RWPE2 (cell line): ENCODE results near the gene HMCN2.

Experiments used
- ATAC-seq: fragments of 200-7000 bp; cut with Tn5 transposase; 3 replicates; pipeline ENCODE4 v1.9.1; 2021; ENCODE audit warnings: low read depth
- DNase-seq: peaks from one replicate; pipeline ENCODE4 v3.0.0-alpha.2; 2020; ENCODE audit warnings: low spot score
- H3K27ac ChIP-seq: fragments of 450-650 bp; 2 replicates; pipeline ENCODE4 v1.5.1; 2017; ENCODE audit warnings: mild to moderate bottlenecking; ENCODE audit not compliant: poor library complexity, severe bottlenecking
- H3K27me3 ChIP-seq: fragments of 250-450 bp; sonication (Bioruptor Pico); 2 replicates; pipeline ENCODE4 v1.5.1; 2021; ENCODE audit warnings: mild to moderate bottlenecking, moderate library complexity; ENCODE audit not compliant: insufficient read depth, poor library complexity, severe bottlenecking
- H3K36me3 ChIP-seq: fragments of 250-450 bp; sonication (Bioruptor Pico); 2 replicates; pipeline ENCODE4 v1.5.1; 2020; ENCODE audit warnings: low read depth, mild to moderate bottlenecking, moderate library complexity
- H3K4me1 ChIP-seq: fragments of 250-450 bp; sonication (Bioruptor Pico); 2 replicates; pipeline ENCODE4 v1.5.1; 2021; ENCODE audit warnings: mild to moderate bottlenecking, moderate library complexity; ENCODE audit not compliant: insufficient read depth, poor library complexity, severe bottlenecking
- H3K4me3 ChIP-seq: fragments of 250-450 bp; sonication (Bioruptor Pico); 2 replicates; pipeline ENCODE4 v1.5.1; 2021; ENCODE audit warnings: mild to moderate bottlenecking, moderate library complexity; ENCODE audit not compliant: severe bottlenecking
- H3K9me3 ChIP-seq: fragments of 250-450 bp; sonication (Bioruptor Pico); 2 replicates; pipeline ENCODE4 v1.5.1; 2021; ENCODE audit warnings: mild to moderate bottlenecking, moderate library complexity; ENCODE audit not compliant: severe bottlenecking
- CTCF ChIP-seq: fragments of 450-650 bp; IDR thresholded peaks from one replicate; pipeline ENCODE4 v1.5.1; 2017; ENCODE audit warnings: mild to moderate bottlenecking, moderate library complexity; ENCODE audit not compliant: poor library complexity, severe bottlenecking

HMCN2 gene

GRCh38 chr9:130332384-130332926 is 66.9 kb downstream of the HMCN2 start:
- H3K4me3 ChIP-seq, result no peak overlapping the region
- H3K27me3 ChIP-seq, result peaks cover 8% of the 10 kb centered on the region
- no peaks in the 10 kb centered on the region for H3K9me3 ChIP-seq
- H3K36me3 ChIP-seq, result no peaks in the 10 kb centered on the region
- no peak for TF ChIP-seq CTCF
- no peaks in the 10 kb centered on the region for H3K4me1 ChIP-seq
- DNase-seq, result no peak
- ATAC-seq, result no peak
- no peak overlapping the region for H3K27ac ChIP-seq

- Histone ChIP-seq H3K36me3 (no peaks in the 10 kb centered on the region), H3K4me3 (no peak overlapping the region), H3K27ac (no peak overlapping the region), H3K9me3 (no peaks in the 10 kb centered on the region), H3K27me3 (peaks cover 1% of the 10 kb centered on the region), H3K4me1 (no peaks in the 10 kb centered on the region)
- no peak for ATAC-seq
- no peak for TF ChIP-seq CTCF
- no peak for DNase-seq
Measured at GRCh38 chr9:130333041-130333711, 67.6 kb downstream of the HMCN2 start.

GRCh38 chr9:130333712-130334062 is 68.1 kb downstream of the HMCN2 start:
- H3K27ac ChIP-seq, result no peak overlapping the region
- H3K36me3 ChIP-seq, result no peaks in the 10 kb centered on the region
- no peaks in the 10 kb centered on the region for H3K27me3 ChIP-seq
- DNase-seq, result no peak
- H3K9me3 ChIP-seq, result no peaks in the 10 kb centered on the region
- no peaks in the 10 kb centered on the region for H3K4me1 ChIP-seq
- no peak for ATAC-seq
- no peak overlapping the region for H3K4me3 ChIP-seq
- TF ChIP-seq CTCF, result no peak

GRCh38 chr9:130334915-130335314 is 69.4 kb downstream of the HMCN2 start:
- Histone ChIP-seq H3K4me3 (no peak overlapping the region), H3K9me3 (no peaks in the 10 kb centered on the region), H3K27ac (no peak overlapping the region), H3K4me1 (no peaks in the 10 kb centered on the region), H3K36me3 (no peaks in the 10 kb centered on the region), H3K27me3 (no peaks in the 10 kb centered on the region)
- no peak for TF ChIP-seq CTCF
- ATAC-seq, result no peak
- no peak for DNase-seq

- no peak for TF ChIP-seq CTCF
- DNase-seq, result no peak
Measured at GRCh38 chr9:130336027-130336610, 70.6 kb downstream of the HMCN2 start.

More at GRCh38 chr9:130336027-130336610, 70.6 kb downstream of the HMCN2 start:
- no peaks in the 10 kb centered on the region for H3K36me3 ChIP-seq
- no peak for ATAC-seq
- no peak overlapping the region for H3K4me3 ChIP-seq
- H3K4me1 ChIP-seq, result no peaks in the 10 kb centered on the region
- H3K27ac ChIP-seq, result no peak overlapping the region
- H3K9me3 ChIP-seq, result no peaks in the 10 kb centered on the region
- no peaks in the 10 kb centered on the region for H3K27me3 ChIP-seq
